ENCODE measurements around the gene TREH.
A peak's percentile ranks its signal among the peaks of the same experiment; 100 is the strongest.

The TREH gene

DNA sequence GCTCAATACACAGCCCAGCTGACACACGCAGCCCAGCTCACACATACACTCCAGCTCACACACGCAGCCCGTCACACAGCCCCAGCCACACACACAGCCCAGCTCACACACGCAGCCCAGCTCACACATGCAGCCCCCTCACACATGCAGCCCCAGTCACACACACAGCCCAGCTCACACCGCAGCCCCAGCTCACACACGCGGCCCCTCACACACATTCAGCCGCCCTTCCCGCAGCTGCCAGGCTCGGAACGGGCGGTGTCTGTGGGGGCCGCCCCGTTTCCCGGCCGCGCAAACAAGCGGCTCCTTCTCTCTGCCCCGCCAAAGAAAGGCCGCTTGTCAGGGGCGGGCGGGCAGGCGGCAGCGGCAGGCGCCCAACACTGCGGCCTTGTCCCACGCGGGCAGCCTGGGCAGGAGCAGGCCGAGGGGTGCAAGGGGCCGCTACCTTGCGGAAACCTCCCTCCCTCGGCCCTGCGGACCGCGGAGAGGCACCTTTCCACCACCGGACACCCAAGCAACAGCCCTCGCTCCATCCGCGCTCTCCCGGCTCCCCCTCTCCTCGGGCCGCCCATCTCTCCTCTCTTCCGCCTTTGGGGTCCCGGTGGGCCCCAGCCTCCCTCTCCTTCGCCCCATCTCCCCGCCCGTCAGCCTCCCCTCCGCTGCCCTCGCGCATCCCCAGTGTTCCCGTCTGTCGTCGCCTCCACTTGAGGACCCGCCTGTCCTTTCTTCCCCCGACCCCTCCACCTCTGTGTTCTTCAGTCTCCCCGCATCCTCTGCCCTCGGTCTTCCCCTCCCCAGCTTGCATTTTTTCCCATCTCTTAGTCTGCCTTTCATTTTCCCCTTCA is 69.8 kb downstream of the TREH start:
- DNase-seq: peak; percentile 22

DNA sequence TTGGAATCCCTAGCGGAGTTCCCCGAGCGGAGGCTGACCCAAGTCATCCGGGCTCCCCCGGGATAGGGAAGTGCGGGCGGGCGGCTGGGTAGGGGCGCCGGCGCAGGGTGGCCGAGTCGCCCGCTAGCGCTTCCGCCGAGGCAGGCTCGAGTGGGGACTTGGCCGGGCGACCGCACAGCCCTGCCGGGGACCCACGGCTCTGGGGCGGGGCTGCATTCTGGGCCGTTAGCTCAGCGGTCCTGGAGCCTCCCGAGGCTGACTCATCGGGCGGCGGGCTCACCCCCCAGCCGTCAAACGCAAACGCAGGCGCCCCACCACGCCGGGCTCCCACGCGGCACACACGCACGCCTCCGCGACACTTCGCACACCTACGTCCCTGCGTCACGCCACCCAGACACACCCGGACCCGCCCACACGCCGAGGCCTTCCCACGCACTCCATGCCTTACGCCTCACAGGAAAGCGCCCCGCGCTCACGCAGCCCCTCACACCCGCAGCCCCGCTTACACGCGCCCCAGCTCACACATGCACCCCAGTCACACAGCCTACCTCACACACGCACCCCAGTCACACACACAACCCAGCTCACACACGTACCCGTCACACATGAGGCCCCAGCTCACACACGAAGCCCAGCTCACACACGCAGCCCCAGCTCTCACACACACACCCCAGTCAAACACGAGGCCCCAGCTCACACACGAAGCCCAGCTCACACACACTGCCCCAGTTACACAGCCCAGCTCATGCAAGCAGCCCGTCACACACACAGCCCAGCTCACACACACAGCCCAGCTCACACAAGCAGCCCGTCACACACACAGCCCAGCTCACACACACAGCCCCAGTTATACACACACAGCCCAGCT is 70.9 kb downstream of the TREH start:
- peak; percentile 90 for DNase-seq

DNA sequence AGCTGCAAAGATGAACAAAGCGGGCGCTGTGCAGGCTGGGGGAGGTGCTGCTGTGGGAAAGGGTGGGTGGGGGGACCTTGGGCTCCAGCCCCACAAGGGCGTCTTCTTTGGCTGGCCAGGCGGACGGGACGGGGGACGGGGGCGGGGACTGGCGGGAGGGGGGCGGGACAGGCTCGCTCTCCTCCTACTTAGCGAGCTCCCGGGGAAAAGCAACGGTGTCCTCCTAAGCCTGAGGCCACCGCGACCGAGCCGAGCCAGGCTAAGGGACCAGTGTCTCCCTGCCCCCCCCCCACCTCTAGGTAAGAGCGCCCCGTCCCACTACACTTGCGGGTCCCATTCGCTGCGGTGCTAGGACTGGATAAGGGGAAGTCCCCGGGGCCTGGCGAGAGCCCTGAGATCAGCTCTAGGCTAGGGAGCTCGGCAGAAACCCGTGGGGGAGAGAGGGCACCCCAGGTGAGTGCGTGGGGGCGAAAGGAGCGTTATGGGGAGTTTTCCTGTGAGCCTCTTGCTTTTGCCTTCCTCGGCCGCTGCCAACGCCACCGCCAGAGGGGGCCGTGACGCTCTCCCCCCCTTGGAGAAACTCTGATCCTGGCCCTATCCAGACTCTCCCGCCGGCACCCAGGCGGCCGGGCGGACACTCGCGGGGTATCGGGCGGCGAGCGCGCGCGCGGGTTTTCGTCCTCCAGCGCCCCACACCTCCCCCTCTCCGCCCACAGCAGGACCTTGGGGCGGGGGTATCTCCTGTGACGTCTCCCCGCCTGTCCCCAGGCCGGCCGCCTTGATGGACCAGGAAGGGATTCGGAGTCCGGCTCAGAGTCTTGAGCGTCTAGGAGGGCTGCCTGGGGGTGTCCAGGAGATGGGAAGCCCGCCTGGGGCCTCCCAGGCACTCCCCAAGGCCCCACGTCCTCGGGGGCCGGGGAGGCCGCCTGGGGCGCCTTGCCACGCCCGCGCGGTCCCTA is 71.8 kb downstream of the TREH start, which contains the start of gene PHLDB1:
TSS of gene PHLDB1 (plus strand) at position 215 of the 959 bp plus-strand sequence. CDS start 6,222 bp downstream, outside the sequence.
- DNase-seq: peak; percentile 35
